CD4-positive, alpha-beta T cell treated with Interleukin-12 subunit alpha and Interleukin-12 subunit beta, for 1 hour (primary cell): ENCODE data around the gene MED13.

ENCODE experiments used
- DNase-seq: peaks from one replicate; pipeline ENCODE4 v3.0.0-alpha.2; 2020

The MED13 gene

DNA sequence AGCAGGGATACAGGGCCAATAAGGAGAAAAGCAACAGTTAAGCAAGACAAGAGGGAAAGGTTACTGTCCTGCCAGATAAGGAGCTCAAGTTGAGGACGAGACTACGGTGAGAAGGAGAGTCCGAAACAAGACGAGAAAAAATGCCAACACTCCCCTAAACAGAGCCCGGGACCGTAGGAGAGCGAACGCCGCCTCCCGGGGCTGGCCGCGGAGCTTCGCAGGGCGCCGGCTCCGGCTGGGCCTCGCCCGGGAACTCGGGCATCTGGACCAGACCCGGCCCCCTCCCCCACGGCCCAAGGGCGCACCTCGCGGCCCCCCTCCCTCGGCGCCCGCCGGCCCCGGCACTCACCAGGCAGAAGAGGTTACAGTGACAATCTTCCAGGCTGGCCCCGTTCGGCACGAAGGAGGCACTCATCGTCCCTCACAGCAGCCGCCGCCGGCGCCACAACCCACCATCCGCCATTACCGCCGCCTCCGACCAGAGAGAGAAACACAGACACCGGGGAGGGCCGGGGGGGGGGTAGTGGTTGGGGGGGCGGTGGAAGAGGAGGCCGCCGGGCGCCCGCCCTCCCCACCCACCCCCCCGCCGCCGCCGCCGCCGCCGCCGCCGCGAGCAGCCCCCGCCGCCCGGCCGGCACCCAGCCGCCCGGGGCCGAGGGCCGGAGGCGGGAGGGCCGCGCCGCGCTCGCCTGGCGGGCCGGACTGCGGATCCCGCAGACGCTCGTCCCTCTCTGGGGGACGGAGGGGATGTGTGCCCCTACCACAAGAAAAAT lies at the start of gene MED13:
TSS of gene MED13 (minus strand) at position 488 of the 773 bp plus-strand sequence. CDS start at position 415, 73 bp downstream.
- DNase-seq, result peak; percentile 71

- no peak for DNase-seq
Measured at GRCh38 chr17:62112229-62112628, 47.2 kb upstream of the MED13 start.

- no peak for DNase-seq
Measured at GRCh38 chr17:62111562-62112171, 46.6 kb upstream of the MED13 start.

DNA sequence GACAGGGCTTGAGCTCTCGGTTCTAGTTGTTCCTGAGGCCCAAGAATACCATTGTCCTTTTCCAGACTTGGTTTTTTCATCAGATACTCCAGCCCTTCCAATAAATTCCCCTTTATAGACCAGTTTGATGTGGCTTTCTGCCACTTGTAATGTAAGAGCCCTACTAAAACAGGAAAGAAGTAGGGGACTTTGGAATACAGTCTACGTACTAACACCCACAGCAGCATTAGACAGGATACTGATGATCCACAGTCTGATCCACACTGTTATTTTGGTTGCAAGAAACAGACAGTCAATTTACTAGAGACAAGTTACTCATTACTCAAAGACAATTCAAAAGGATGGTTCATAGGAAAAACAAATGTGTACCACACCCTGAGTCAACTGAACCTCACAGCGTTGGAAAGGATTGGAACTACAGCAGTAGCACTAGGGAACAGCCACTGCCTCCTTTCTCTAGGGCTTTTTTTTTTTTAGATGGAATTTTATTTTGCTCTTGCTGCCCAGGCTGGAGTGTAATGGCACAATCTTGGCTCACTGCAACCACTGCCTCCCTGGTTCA lies 45.9 kb upstream of the MED13 start:
- DNase-seq, result no peak

DNA sequence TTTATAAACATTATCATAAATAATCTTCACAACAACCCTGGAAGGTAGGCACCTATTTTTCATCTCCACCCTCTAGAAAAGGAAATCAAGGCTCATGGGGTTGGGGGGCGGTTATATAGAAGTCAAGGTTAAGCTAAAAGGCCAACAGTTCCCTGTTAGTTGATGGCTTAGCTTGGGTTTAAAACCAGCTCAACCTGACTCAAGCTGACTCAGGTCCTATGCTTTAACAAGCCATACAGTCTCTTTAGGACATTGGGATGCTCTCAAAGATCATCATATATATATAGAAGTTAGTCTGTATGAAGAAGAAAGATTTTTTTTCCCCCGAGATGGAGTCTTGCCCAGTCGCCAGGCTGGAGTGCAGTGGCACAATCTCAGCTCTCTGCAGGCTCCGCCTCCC lies 44.8 kb upstream of the MED13 start:
- no peak for DNase-seq

GRCh38 chr17:62109378-62109902 lies 44.4 kb upstream of the MED13 start:
- peak; percentile 43 for DNase-seq

- no peak for DNase-seq
Measured at GRCh38 chr17:62105861-62106260, 40.8 kb upstream of the MED13 start.

GRCh38 chr17:62105357-62105756 lies 40.3 kb upstream of the MED13 start:
- DNase-seq, result no peak

DNA sequence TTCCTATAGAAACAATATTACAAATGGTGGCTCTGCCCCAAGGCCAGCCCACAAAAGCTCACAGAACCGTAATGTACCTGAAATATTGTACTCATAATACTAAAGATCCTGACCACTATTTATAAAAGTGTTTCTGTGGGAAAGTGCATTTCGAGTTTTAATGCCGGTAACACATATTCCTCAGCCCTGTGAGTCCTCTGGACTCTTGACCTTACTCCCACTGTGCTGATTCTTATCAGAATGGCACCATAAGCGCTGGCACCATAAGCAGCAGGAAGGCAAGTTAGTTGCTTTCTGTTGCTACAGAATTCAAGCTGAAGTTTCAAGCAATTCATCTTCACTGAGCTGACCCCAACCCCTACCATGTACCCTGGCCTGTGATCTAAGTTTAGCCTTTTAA lies 36.4 kb upstream of the MED13 start:
- DNase-seq, result no peak

DNA sequence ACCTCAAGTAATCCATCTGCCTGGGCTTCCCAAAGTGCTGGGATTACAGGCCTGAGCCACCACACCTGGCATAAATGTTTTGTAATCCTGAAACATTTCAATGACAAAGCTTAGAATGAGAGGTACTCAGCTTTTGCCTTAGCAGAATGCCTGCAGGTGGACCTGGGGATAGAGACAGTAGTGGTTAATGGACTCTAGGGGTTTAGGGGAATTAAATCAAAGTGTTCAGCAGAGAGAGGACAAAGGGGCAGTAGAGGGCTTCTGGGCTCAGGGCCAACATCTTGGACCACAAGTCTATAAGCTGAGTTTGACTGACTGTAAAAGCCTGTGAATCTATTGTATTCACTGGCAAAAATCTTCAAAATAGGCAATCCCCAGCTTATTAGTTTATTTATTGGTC lies 36.0 kb upstream of the MED13 start:
- no peak for DNase-seq

DNA sequence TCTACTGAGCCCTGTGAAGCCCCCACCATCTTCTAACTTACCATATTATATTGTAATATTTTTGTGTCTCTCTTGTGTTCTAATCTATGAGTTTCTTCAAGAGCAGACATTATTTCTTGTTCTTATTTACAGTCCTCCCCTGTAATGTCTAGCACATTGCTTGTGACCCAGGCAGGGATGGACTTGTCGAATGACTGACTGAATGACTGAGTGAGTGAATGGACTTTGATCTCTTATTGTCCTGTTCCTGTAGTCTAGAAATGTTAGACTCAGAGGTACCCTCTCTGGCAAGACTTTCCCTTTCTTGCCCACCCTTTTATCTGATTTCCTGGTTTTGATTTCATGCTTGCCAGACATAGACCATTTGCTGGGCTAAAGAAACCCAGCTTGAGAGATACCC lies 35.0 kb upstream of the MED13 start:
- DNase-seq, result no peak

- DNase-seq, result no peak
Measured at GRCh38 chr17:62099532-62099931, 34.5 kb upstream of the MED13 start.

DNA sequence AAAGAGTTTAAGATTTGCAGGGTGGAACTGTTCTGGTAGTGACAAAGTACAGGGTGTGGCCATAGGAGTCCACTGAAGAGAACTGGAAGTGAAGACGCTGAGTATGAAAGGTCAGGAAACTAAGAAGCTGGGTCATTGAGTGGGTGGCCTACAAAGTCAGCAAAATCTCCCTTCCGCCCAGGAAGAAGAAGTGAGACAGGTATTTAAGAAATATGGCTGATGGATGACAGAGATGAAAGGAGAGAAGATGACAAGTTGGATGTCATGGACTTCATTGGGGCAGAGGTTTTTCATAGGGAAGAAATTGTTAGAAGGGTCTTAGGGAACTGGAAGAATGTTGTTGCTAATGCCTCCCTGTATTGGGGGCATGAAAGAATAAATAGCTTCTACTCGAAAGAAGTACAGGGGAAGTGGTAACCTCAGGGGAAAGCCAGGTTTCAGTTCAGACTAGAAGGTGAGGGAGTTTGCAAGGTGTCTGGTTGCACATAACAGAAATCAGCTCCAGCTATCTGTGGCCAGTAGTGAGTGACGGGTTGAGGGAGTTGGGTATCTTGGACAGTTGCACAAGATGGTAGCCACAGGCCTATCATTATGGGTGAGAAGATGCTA lies 33.6 kb upstream of the MED13 start:
- no peak for DNase-seq

DNA sequence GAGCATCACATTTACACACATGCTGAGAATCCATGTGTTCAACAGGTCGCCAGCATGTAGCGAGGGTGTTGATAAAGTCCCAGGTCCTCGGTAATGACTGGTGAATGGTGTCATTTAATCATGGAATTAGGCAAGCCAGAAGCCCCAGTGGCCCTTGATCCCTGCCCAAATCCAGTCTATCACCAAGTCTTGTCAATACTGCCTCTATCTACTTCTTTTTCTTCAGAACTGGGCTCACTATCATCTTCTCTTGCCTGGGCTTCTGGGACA lies 31.3 kb upstream of the MED13 start:
- no peak for DNase-seq

GRCh38 chr17:62094175-62094574 lies 29.1 kb upstream of the MED13 start:
- DNase-seq, result no peak

GRCh38 chr17:62093188-62094155 lies 28.4 kb upstream of the MED13 start:
- DNase-seq, result no peak

DNA sequence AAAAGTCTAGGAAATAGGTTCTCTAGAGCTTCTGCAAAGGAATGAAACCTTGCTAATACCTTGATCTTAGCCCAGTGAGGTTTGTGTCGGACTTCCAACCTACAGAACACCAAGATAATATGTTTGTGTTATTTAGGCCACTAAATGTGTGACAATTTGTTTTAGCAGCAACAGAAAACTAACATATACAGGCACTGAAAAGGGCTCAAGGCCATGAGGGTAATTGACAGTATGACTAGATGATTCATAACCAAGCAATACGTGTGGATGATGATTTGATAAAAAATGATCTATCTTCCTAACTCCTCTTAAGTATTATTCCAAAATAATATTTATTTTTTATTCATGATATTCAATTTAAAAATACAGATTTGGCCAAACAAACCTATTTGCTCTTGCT lies 27.7 kb upstream of the MED13 start:
- DNase-seq, result no peak

GRCh38 chr17:62091804-62092203 lies 26.7 kb upstream of the MED13 start:
- DNase-seq, result no peak

- DNase-seq, result no peak
Measured at GRCh38 chr17:62090868-62091267, 25.8 kb upstream of the MED13 start.

DNA sequence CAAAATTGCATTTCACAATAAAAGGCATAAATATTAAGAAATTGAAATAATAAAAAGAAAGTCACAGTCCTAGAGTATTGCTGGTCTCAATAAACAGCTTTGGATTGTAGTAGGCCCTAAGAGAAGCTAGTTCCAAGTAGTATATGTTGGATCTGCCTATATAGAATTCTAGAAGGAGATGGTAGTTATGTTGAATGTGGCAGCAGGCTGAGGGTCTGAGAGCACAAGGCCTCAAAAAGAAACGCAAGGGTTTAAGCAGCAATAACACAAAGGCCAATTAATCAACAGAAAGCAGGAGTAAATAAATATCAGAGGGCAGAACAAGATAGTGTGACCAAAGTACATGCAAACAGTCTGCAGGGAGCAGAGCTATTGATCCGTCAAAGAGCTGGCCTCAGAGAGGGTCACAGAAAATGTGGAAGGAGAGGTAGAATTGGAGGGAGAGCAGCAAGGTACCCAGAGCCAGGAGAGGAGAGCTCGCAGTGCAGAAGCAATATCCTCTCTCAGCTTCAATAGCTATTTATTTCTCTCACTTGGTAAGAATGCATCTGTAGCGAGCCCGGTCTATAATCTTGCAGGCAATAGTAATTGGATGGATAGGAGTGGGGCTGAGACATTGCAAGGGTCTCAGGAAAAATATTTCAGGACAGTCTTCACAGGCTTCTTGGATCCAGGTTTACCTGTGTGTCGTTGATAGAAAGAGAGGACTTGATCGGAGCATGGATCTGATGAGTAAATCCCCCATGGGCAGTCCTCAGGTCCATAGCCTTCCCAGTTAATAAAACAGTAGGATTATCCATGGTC lies 25.1 kb upstream of the MED13 start:
- no peak for DNase-seq

- DNase-seq, result no peak
Measured at GRCh38 chr17:62089334-62089733, 24.3 kb upstream of the MED13 start.

GRCh38 chr17:62086737-62087136 lies 21.7 kb upstream of the MED13 start:
- DNase-seq, result no peak
